SK-N-SH (cell line): ENCODE data around the gene TIGIT. TPM values are rescaled to one million over a fixed set of nuclear protein-coding genes. Genes with fewer than 3 reads are reported as not detected.

Source experiments
- CTCF ChIA-PET: fragments of 300-600, 350-600 bp; formaldehyde crosslinking; extraction: SDS; loops from one replicate; lab custom pipeline; 2021; lab: Yijun Ruan, JAX
- POLR2A ChIA-PET: fragments of 350-600 bp; sonication (Branson Sonifier 250); formaldehyde crosslinking; extraction: SDS; loops from one replicate; lab custom pipeline; 2020; ENCODE audit warnings: antibody characterized with exemption, inconsistent platforms; lab: Yijun Ruan, JAX
- DNase-seq: peaks from one replicate; pipeline ENCODE4 v3.0.0; 2012
- H2AFZ ChIP-seq: fragments of 200-600 bp; sonication (generic); 2 replicates; pipeline ENCODE4 v1.8.1; 2016; ENCODE audit warnings: antibody characterized with exemption, mild to moderate bottlenecking, low read depth
- H3F3A ChIP-seq: fragments of 200-600 bp; sonication (generic); replicated peaks from 2 replicates; pipeline ENCODE3; 2016; ENCODE audit warnings: antibody characterized with exemption, mild to moderate bottlenecking; ENCODE audit not compliant: insufficient read depth
- H3K27ac ChIP-seq, 2 experiments: fragments of 200-500 bp in 1 of 2; fragments of 200-600 bp in 1 of 2; sonication (Bioruptor generic) in 1 of 2; sonication (generic), shearing (Covaris generic) in 1 of 2; 2 replicates each; pipeline versions ENCODE4 v1.5.1 to v1.6.1; 2014 to 2016; ENCODE audit warnings: low read depth in 2 of 2, inconsistent platforms in 1 of 2, low read length in 1 of 2, mild to moderate bottlenecking in 1 of 2, mixed read lengths in 1 of 2
- H3K27me3 ChIP-seq: fragments of 200-600 bp; sonication (generic), shearing (Covaris generic); 2 replicates; pipeline ENCODE4 v1.6.1; 2016; ENCODE audit warnings: mixed run types; ENCODE audit not compliant: insufficient read depth
- H3K36me3 ChIP-seq, 2 experiments: fragments of 200-500 bp in 1 of 2; fragments of 200-600 bp in 1 of 2; sonication (Bioruptor generic) in 1 of 2; sonication (generic) in 1 of 2; replicated peaks in 1 of 2; 2 replicates each; pipeline versions ENCODE3 to v1.5.1; 2014 to 2016; ENCODE audit warnings: low read length in 1 of 2, mild to moderate bottlenecking in 1 of 2; ENCODE audit not compliant: insufficient read depth in 2 of 2, control insufficient read depth in 1 of 2
- H3K4me1 ChIP-seq, 2 experiments: fragments of 200-500 bp in 1 of 2; fragments of 200-600 bp in 1 of 2; sonication (Bioruptor generic) in 1 of 2; sonication (generic), shearing (Covaris generic) in 1 of 2; 2 replicates each; pipeline versions ENCODE4 v1.5.1 to v1.6.1; 2014 to 2016; ENCODE audit warnings: low read depth in 1 of 2, low read length in 1 of 2, mixed run types in 1 of 2; ENCODE audit not compliant: insufficient read depth in 2 of 2, control insufficient read depth in 1 of 2
- H3K4me2 ChIP-seq: fragments of 200-600 bp; sonication (generic), shearing (Covaris generic); 2 replicates; pipeline ENCODE4 v1.6.1; 2017; ENCODE audit warnings: mixed run types
- H3K4me3 ChIP-seq, 2 experiments: fragments of 200-500 bp in 1 of 2; fragments of 200-600 bp in 1 of 2; sonication (Bioruptor generic) in 1 of 2; sonication (generic), shearing (Covaris generic) in 1 of 2; 2 replicates each; pipeline versions ENCODE4 v1.5.1 to v1.8.1; 2014 to 2016; ENCODE audit warnings: low read depth in 2 of 2, inconsistent platforms in 1 of 2, low read length in 1 of 2, mild to moderate bottlenecking in 1 of 2, mixed read lengths in 1 of 2, moderate library complexity in 1 of 2
- H3K79me2 ChIP-seq: fragments of 200-600 bp; sonication (generic); 2 replicates; pipeline ENCODE4 v1.8.1; 2017; ENCODE audit warnings: mild to moderate bottlenecking; ENCODE audit not compliant: insufficient read depth
- H3K9ac ChIP-seq: fragments of 200-600 bp; sonication (generic); 2 replicates; pipeline ENCODE4 v1.6.1; 2017; ENCODE audit warnings: mixed run types
- H3K9me2 ChIP-seq: fragments of 200-600 bp; sonication (generic); 2 replicates; pipeline ENCODE4 v1.6.1; 2017; ENCODE audit warnings: mixed run types
- H3K9me3 ChIP-seq: fragments of 200-600 bp; sonication (generic); 2 replicates; pipeline ENCODE4 v1.6.1; 2017; ENCODE audit warnings: mixed run types, mild to moderate bottlenecking, moderate library complexity
- H4K20me1 ChIP-seq: fragments of 200-600 bp; sonication (generic); 2 replicates; pipeline ENCODE4 v1.6.1; 2017; ENCODE audit warnings: mild to moderate bottlenecking, mixed run types; ENCODE audit not compliant: insufficient read depth
- CHD2 ChIP-seq: fragments of 150-350 bp; IDR thresholded peaks from 2 replicates; pipeline ENCODE4 v1.6.1; 2018; ENCODE audit warnings: low read length; ENCODE audit not compliant: partially characterized antibody
- ELF1 ChIP-seq: IDR thresholded peaks from 2 replicates; pipeline ENCODE4 v1.4.0; 2012
- EP300 ChIP-seq, 2 experiments: IDR thresholded peaks; 2 replicates each; pipeline versions ENCODE4 v1.4.0 to v1.6.1; 2012; ENCODE audit warnings: borderline replicate concordance in 1 of 2, low read depth in 1 of 2, low read length in 1 of 2
- FOSL2 ChIP-seq: IDR thresholded peaks from 2 replicates; pipeline ENCODE4 v1.4.0; 2012; ENCODE audit warnings: low read depth, mild to moderate bottlenecking, moderate library complexity, borderline replicate concordance
- FOXJ3 ChIP-seq: sonication (generic); formaldehyde crosslinking; IDR thresholded peaks from 2 replicates; pipeline ENCODE4 v1.5.1; 2020; ENCODE audit warnings: mild to moderate bottlenecking, missing genetic modification reagents
- GATA2 ChIP-seq: sonication (generic); formaldehyde crosslinking; IDR thresholded peaks from 2 replicates; pipeline ENCODE4 v1.5.0; 2020; ENCODE audit warnings: mild to moderate bottlenecking, missing genetic modification reagents
- POLR2AphosphoS5 ChIP-seq: IDR thresholded peaks from 2 replicates; pipeline ENCODE4 v1.6.1; 2012; ENCODE audit warnings: low read depth, low read length
- RAD21 ChIP-seq: IDR thresholded peaks from 2 replicates; pipeline ENCODE4 v1.6.1; 2012; ENCODE audit warnings: mild to moderate bottlenecking, low read length
- RCOR1 ChIP-seq: fragments of 150-350 bp; IDR thresholded peaks from 2 replicates; pipeline ENCODE4 v1.6.1; 2017; ENCODE audit warnings: antibody characterized with exemption, low read length
- REST ChIP-seq: IDR thresholded peaks from 2 replicates; pipeline ENCODE4 v1.6.1; 2012; ENCODE audit warnings: mild to moderate bottlenecking, low read depth, low read length, moderate library complexity
- SIN3A ChIP-seq: IDR thresholded peaks from 2 replicates; pipeline ENCODE4 v1.6.1; 2012; ENCODE audit warnings: low read depth, mild to moderate bottlenecking, low read length, moderate library complexity, borderline replicate concordance
- SMC3 ChIP-seq: IDR thresholded peaks from 2 replicates; pipeline ENCODE4 v1.6.1; 2012; ENCODE audit warnings: low read depth, low read length, improper control_type of control experiment
- TAF1 ChIP-seq: IDR thresholded peaks from 2 replicates; pipeline ENCODE4 v1.6.1; 2012; ENCODE audit warnings: low read depth, mild to moderate bottlenecking, low read length, moderate library complexity, borderline replicate concordance
- TEAD4 ChIP-seq: IDR thresholded peaks from 2 replicates; pipeline ENCODE4 v1.4.0; 2012; ENCODE audit warnings: mild to moderate bottlenecking, borderline replicate concordance; ENCODE audit not compliant: insufficient read depth
- USF2 ChIP-seq: fragments of 150-350 bp; IDR thresholded peaks from 2 replicates; pipeline ENCODE4 v1.6.1; 2017; ENCODE audit warnings: antibody characterized with exemption, low read length, low read depth, borderline replicate concordance
- YY1 ChIP-seq: IDR thresholded peaks from 2 replicates; pipeline ENCODE4 v1.4.0; 2012; ENCODE audit warnings: low read depth, mild to moderate bottlenecking
- ZBTB33 ChIP-seq: IDR thresholded peaks from 2 replicates; pipeline ENCODE4 v1.4.0; 2012; ENCODE audit warnings: low read depth, borderline replicate concordance
- WGBS: methylation state at CpG from one replicate; pipeline ENCODE4 v1.1.6; 2017; ENCODE audit warnings: low lambda C conversion rate; 5-methylcytosine and 5-hydroxymethylcytosine counted together
- polyA plus RNA-seq, 3 experiments: library from polyadenylated mRNA; depleted of rRNA; stranded (reverse); fragments of >200 nt; gene quantifications; 2 replicates each; pipeline ENCODE4 v1.2.3, GENCODE V29; 2012

Gene TIGIT
- polyA plus RNA-seq, 1 of the 3 experiments (the other 2 are of a cell fraction): not detected

GRCh38 chr3:114350271-114350670, 56.4 kb downstream of the TIGIT start:
- no peaks in the 10 kb centered on the region for H3K4me1 ChIP-seq
- TF ChIP-seq EP300 (IDR thresholded peaks at IDR 0.05; ENCODE audit: borderline replicate concordance in 1 of 2, low read depth in 1 of 2, low read length in 1 of 2): no peak
- no peak for TF ChIP-seq ZBTB33
- no peak for TF ChIP-seq REST
- no peak for TF ChIP-seq FOSL2
- no peak for TF ChIP-seq GATA2
- no peak for TF ChIP-seq POLR2AphosphoS5
- no peak for TF ChIP-seq TAF1
- TF ChIP-seq SMC3: no peak
- no peak for TF ChIP-seq TEAD4
- no peak for TF ChIP-seq YY1
- no peak for TF ChIP-seq SIN3A
- no peak for TF ChIP-seq RCOR1
- no peak for TF ChIP-seq FOXJ3 (CRISPR knock-in tag)
- no peak for TF ChIP-seq USF2
- no peak for TF ChIP-seq ELF1
- TF ChIP-seq RAD21: no peak
- TF ChIP-seq CHD2: no peak
- no peaks in the 10 kb centered on the region for H3K9me3 ChIP-seq
- H2AFZ ChIP-seq: no peak overlapping the region
- H3K36me3 ChIP-seq: peaks cover 0 to 22% of the 10 kb centered on the region in 2 experiments
- ChIA-PET POLR2A (no interaction called here), CTCF (interaction anchor here (2.1 kb wide), 1 partner anchor 13 kb away, joined by 12 read pairs; no protein-coding TSS in a partner anchor)
- no peaks in the 10 kb centered on the region for H3K79me2 ChIP-seq
- H3K4me2 ChIP-seq: no peak overlapping the region
- no peak overlapping the region for H3K27ac ChIP-seq
- no peaks in the 10 kb centered on the region for H3K27me3 ChIP-seq
- H3K9ac ChIP-seq: no peak overlapping the region
- no peak for DNase-seq
- 100% methylated on average over 6 of the region's 12 CpGs for WGBS
- H3F3A ChIP-seq: no peaks in the 10 kb centered on the region
- H3K4me3 ChIP-seq: no peak overlapping the region
- H3K9me2 ChIP-seq: no peaks in the 10 kb centered on the region
- H4K20me1 ChIP-seq: no peaks in the 10 kb centered on the region
